ENCODE results near the gene SNCA.

- no peak for TF ChIP-seq CTCF (IDR thresholded peaks at IDR 0.05)
- no peak for TF ChIP-seq POLR2A (IDR thresholded peaks at IDR 0.05)
Observed at GRCh38 chr4:89823416-89823815, 13.5 kb downstream of the SNCA start.
